GM21423 (cell line): ENCODE results near the gene SMIM45.
"Not testable (repeated sequence)": the region's sequence is repeated elsewhere in the genome, so short reads cannot be mapped to it uniquely, and the experiment has no call there.

Source experiments
- ATAC-seq: cut with Tn5 transposase; IDR thresholded peaks from one replicate; pipeline ENCODE4 v1.9.1; 2021; ENCODE audit warnings: mild to moderate bottlenecking, moderate library complexity; ENCODE audit not compliant: unreplicated experiment

The SMIM45 gene

DNA sequence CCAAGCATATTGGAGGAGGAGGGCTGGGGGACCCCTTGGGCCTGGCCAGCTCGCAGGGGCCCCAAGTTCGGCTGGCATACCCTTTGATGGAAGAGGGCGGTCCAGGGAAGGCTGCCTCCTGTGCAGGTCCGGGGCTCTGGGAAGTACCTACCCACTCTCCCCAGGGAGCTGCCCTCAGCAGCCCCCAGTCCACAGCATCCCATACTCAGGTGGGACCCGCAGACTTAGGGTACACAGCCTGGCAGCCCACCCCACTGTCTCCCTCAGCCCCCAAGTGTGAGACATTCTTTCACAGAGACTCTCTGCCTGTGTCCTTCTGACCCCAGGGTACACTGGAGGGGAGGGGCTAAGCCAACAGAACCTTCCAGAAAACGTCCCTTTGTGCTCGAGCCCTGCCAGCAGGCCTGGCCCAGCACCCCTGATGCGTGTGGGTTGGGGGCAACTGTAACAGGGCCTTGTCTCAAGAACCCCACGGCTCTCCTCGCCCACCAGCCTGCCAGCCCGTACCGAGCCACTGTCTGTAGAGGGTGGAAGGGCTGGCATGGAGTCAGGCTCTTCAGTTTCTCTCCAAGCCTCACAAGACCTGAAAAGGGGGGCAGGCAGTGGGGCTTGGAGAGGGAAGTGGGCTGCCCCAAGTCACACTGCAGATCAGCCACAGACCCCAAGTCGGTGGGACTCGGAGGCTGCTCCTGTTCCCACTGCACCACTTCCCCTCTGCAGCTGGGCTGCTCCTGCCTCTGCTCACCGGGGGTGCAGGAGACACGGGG is 18.4 kb upstream of the SMIM45 start:
- no peak for ATAC-seq

DNA sequence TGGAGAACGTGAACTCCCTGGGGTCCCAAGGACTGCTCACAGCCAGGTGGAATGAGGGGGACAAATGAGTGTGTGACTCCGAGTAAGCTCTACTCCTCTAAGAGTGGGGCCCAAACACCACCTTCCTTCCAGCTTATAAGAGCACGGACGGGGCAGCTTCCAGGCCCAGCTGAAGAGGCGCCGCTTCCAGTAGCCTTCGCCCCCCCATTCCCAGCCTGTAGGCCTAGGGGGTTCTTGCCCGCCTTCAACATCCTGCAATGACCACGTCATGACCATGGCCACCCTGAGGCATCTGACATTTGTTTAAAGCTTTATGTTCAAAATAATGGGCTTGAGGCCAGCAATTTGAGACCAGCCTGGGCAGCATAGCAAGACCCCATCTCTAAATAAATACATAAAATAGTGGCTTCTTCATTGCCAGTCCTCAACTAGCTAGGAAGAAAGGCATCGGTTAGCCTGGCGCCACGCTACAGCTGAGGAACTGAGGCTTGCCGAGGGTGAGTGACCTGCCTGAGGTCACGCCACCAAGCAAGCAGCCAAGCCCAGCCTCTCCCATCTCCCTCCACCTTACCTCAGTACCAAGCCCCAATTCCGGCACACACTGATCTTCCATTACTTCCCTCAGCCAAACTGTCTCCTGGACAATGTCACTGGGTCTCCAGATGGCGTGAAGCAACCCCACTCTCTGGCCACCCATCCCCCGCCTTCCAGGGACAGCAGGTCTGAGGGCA is 17.5 kb upstream of the SMIM45 start:
- no peak for ATAC-seq

DNA sequence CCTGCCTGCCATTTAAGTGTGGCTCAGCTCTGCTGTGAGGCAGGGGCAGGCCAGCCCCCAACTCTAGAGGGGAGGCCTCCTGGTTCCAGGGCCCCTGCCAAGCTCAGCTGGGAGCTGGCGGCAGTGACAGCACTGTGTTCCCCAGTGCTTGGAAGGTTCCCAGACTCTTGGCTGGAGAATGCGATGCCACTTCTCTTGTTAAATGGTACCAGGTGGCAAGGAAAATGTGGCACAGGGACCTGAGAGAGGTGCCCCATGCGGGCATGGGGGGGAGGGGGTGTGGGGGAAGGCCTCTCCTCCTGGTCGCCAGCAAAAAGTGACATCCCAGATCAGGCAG is 17.0 kb upstream of the SMIM45 start:
- ATAC-seq, result no peak

GRCh38 chr22:41935509-41935908 is 16.4 kb upstream of the SMIM45 start:
- ATAC-seq, result no peak

DNA sequence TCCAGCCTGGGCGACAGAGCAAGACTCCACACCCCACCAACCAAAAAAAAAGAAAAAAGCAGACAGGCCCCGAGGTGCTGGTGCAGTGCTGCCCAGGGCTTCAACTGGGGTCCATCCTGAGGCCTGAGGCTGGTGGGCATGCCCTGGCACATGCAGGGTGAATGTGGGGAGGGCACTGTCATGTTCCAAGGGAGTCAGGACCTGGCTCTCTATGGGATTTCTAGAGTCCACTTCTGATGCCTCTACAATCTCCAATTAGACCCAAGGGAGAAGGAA is 15.1 kb upstream of the SMIM45 start:
- ATAC-seq, result no peak

DNA sequence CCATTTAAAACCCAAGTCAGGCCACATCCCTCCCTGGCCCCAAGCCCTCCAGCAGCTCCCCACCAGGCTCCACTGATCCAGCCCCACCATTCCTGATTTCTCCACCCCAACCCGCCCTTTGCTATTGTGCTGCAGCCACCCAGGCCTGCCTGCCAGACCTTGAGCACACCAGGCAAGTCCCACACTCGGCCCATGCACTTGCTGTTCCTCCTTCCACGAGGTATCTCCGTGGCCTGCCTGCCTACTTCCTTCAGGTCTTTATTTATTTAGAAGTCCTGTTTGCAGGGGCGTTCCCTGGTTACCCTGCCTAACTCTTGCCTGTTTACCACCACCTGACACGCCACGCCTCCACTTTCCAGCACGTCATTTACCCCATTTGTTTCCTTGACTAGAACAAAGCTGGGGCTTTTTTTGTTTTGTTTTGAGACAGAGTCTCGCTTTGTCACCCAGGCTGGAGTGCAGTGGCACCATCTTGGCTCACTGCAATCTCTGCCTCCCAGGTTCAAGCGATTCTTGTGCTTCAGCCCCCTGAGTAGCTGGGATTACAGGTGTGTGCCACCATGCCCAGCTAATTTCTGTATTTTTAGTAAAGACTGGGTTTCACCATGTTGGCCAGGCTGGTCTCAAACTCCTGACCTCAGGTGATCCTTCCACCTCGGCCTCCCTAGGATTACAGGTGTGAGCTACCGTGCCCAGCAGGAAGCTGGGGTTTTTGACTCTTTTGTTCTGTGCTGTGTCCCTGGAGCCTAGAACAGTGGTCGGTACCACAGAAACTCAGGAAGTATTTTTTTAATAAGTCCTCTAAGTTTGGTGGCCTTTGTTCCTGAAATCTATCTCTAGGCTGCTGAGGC is 11.7 kb upstream of the SMIM45 start:
- peak; percentile 46 for ATAC-seq

- peak; percentile 28 for ATAC-seq
These were observed 10.9 kb upstream of the SMIM45 start for GRCh38 chr22:41940832-41941765.

DNA sequence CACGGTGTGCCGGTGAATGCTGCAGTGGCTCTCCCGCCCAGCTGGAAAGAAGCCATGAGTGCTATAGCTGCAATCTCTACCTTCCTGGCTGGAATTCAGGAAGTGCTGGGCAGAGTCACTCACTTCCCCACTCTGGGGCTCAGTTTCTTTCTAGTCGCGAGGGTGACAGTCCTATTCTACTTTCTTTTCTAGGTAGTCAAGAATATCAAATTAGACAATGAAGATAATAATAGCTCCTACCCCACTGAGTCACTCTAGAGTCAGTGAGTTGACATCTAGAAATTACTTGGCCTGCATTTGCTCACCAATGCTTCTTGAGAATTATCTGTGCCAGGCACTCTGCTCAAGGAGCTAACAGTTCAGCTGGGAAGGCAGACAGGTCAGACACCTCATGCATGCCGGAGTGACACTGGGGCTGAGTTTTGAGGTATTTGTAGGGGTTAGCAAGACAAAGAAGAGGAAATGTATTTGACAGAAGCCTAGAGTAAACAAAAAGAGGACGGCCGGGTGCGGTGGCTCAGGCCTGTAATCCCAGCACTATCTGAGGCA is 8.2 kb upstream of the SMIM45 start:
- ATAC-seq, result no peak

GRCh38 chr22:41946629-41947423 is 5.1 kb upstream of the SMIM45 start, which contains the start of gene CENPM:
TSS of gene CENPM (minus strand) at chr22:41947152. CDS start at chr22:41947076, 76 bp downstream.
- peak; percentile 78 for ATAC-seq

DNA sequence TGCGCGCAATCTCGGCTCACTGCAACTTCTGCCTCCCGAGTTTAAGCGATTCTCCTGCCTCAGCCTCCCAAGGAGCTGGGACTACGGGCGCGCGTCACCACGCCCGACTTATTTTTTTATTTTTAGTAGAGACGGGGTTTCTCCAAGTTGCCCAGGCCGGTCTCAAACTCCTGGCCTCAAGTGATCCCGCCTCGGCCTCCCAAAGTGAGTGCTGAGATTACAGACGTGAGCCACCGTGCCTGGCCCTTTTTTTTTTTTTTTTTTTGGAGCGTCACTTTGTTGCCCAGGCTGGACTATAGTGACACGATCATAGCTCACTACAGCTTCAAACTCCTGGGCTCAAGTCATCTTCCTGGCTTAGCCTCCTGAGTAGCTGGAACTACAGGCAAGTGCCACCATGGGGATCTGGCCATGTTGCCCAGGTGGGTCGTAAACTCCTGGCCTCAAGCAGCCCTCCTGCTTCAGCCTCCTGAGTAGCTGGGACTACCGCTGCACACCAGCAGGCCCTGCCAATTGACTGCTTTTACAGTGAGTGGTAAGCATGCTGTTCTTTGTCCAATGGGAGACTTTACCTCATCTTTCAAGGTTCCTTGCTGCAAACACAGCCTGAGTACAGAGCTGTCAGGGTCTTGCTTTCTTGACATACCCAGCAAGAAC is 4.4 kb upstream of the SMIM45 start:
- ATAC-seq, result no peak

DNA sequence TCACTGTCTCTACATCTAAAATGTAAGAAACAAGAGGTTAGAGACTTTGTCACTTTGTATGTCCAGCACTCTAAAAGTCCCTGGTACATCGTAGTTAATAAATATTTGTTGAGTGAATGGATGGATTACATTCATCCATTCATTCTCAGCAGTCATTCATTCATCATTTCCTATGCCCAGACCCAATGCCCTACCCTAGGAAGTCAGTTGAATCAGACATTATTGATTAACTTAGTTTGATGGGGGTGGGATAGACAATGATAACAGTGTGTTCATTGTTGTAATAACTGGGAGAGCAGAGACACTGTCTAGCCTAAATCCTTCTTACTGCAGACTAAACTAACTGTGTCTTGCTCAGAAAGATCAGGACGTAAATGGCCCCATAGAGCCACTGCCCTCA is 3.8 kb upstream of the SMIM45 start:
- ATAC-seq, result no peak

GRCh38 chr22:41948928-41949296 is 3.0 kb upstream of the SMIM45 start:
- ATAC-seq, result not testable (repeated sequence)

GRCh38 chr22:41949297-41949965 is 2.5 kb upstream of the SMIM45 start:
- ATAC-seq, result no peak

DNA sequence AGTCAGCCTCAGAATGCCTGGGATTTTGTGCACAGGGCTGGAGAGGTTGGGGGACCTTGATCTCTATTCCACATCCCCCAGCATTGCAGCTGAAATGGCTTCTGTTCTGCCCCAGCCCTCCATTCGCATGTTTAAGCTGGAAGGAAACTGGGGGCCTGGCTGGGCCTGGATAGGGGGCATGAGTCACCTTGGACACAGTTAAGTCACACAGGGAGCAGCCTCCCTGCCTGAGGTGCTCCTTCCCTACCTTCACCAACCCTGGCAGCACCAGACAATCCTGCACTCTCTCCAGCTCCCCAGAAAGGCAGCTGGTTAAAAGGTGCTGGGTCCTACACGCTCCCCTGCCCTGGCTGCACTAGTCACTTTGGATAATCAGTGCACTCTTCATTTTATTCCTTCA is 763 bp downstream of the SMIM45 start:
- no peak for ATAC-seq

DNA sequence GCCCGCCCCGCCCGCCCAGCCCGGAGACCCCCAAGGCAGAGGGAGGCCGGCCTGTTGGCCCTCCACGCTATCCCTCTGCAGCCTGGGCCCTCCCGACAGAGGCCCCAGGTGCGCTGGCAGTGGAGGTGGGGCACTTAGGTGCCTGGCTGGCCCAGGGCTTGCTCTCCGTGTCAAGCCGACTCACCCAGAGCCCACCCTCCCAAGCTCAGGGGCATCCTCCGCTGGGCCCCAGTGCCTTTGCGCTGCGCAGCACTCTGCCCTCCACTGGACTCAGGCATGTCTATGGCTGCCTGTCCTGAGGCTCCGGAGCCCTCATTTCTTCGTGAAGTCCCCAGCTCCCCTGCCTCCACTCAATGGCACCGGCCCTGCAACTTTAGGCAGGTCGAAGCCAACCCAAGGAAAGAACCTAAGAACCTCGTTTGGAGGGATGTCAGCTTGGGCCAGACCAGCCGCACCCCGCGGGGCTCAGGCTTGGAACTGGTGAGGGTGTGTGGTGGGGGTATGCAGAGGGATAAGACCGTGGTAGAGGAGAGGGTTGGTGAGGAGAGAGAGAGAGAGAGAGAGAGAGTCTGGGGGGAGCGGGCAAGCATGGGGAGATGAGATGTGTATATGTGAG is 6.1 kb downstream of the SMIM45 start:
- ATAC-seq, result peak; percentile 16

DNA sequence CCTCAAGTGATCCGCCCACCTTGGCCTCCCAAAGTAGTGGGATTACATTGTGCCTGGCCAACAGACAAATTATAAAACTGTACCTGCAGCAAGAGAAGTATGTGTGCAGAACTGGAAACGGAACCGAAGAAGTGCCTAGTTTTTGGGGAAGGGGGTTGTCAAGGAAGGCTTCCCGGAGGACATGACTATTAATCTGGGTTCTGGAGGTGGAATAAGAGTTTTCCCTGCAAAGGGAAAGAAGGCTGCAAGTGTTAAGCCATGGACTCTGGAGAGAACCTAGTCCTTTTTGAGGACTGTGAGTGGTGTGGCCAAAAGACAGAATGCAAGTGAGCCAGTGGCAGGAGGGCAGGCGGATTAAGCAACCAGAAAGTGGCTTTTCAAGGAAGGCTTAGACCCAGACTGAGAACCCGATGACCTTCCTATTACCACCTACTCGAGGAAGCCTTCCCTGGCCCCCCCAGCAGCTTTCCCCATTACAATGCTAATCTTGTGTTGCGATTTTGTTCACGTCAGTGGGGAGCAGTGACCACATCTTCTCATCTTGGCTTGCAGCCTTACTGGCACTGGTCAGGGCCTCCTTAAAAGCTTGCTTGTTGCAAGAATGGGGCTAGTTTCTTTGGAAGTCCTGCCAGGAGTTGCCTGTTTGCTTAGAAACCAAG is 11.6 kb downstream of the SMIM45 start:
- no peak for ATAC-seq

DNA sequence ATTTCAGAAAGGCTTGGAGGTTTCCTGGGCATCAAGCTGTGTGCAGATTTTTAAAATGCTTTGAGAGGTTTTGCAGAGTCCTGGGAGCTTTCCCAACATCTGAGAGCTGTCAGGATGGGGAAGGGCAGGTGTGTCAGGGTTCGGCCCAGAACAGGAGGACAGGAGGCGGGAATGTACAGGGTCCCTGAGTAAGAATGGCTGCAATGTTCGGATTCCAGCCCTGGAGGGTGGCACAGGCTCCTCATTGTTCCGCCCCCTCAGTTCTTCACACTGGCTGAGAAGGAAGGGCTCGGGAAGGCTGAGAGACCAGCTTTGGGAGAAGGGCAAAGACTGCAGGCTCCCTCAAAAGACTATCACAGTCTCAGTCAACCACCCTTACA is 12.2 kb downstream of the SMIM45 start:
- no peak for ATAC-seq

DNA sequence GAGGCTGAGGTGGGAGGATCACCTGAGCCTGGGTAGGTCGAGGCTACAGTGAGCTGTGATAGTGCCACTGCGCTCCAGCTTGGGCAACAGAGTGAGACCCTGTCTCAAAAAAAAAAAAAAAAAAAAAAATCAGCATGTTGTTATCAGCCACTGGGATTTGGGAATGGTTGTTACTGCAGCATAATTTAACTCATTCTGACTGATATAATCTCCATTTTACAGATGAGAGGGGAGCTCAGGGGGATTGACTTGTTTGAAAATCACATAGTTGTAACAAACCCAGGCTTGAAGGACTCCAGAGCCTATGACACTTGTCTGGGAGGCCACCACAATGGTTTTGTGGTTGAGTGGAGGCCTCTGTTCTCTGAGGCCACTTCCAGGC is 14.3 kb downstream of the SMIM45 start:
- ATAC-seq, result no peak
